Activated naive CD8-positive, alpha-beta T cell (primary cell): ENCODE data around the gene PDE2A.

ENCODE experiments used
- H3K27ac Mint-ChIP-seq: one replicate; pipeline ENCODE4 v1.8.0; 2021; ENCODE audit warnings: mixed read lengths
- H3K27me3 Mint-ChIP-seq: one replicate; pipeline ENCODE4 v1.8.0; 2021; ENCODE audit warnings: mixed read lengths
- H3K36me3 Mint-ChIP-seq: one replicate; pipeline ENCODE4 v1.8.0; 2021; ENCODE audit warnings: mixed read lengths
- H3K4me1 Mint-ChIP-seq: one replicate; pipeline ENCODE4 v1.8.0; 2021; ENCODE audit warnings: low read depth, mixed read lengths
- H3K4me3 Mint-ChIP-seq: one replicate; pipeline ENCODE4 v1.8.0; 2021; ENCODE audit warnings: mild to moderate bottlenecking, mixed read lengths
- H3K9me3 Mint-ChIP-seq: one replicate; pipeline ENCODE4 v1.8.0; 2021; ENCODE audit warnings: low read depth, mixed read lengths

PDE2A gene

GRCh38 chr11:72710278-72710677 is 36.1 kb upstream of the PDE2A start:
- Mint-ChIP-seq H3K27me3 (no peaks in the 10 kb centered on the region), H3K9me3 (no peaks in the 10 kb centered on the region), H3K4me3 (no peak overlapping the region), H3K27ac (no peak overlapping the region), H3K4me1 (peaks cover 8% of the 10 kb centered on the region), H3K36me3 (peaks cover 2% of the 10 kb centered on the region)

- Mint-ChIP-seq H3K36me3 (peaks cover 2% of the 10 kb centered on the region), H3K9me3 (no peaks in the 10 kb centered on the region), H3K4me3 (no peak overlapping the region), H3K4me1 (peaks cover 3% of the 10 kb centered on the region), H3K27ac (no peak overlapping the region), H3K27me3 (no peaks in the 10 kb centered on the region)
These were observed 35.4 kb upstream of the PDE2A start for GRCh38 chr11:72709478-72710238.

- Mint-ChIP-seq H3K4me3 (no peak overlapping the region), H3K4me1 (no peaks in the 10 kb centered on the region), H3K36me3 (peaks cover 2% of the 10 kb centered on the region), H3K27me3 (no peaks in the 10 kb centered on the region), H3K27ac (no peak overlapping the region), H3K9me3 (no peaks in the 10 kb centered on the region)
These were observed 32.8 kb upstream of the PDE2A start for GRCh38 chr11:72707032-72707431.

GRCh38 chr11:72706579-72706978 is 32.4 kb upstream of the PDE2A start:
- Mint-ChIP-seq H3K4me1 (no peaks in the 10 kb centered on the region), H3K4me3 (no peak overlapping the region), H3K9me3 (no peaks in the 10 kb centered on the region), H3K27ac (no peak overlapping the region), H3K36me3 (peaks cover 2% of the 10 kb centered on the region), H3K27me3 (no peaks in the 10 kb centered on the region)

GRCh38 chr11:72705442-72706365 is 31.5 kb upstream of the PDE2A start:
- Mint-ChIP-seq H3K9me3 (no peaks in the 10 kb centered on the region), H3K4me1 (no peaks in the 10 kb centered on the region), H3K27me3 (no peaks in the 10 kb centered on the region), H3K27ac (no peak overlapping the region), H3K36me3 (peaks cover 2% of the 10 kb centered on the region), H3K4me3 (no peak overlapping the region)

GRCh38 chr11:72704783-72705265 is 30.6 kb upstream of the PDE2A start:
- Mint-ChIP-seq H3K27ac (no peak overlapping the region), H3K27me3 (no peaks in the 10 kb centered on the region), H3K4me1 (no peaks in the 10 kb centered on the region), H3K9me3 (no peaks in the 10 kb centered on the region), H3K36me3 (peaks cover 2% of the 10 kb centered on the region), H3K4me3 (no peak overlapping the region)

- no peaks in the 10 kb centered on the region for H3K27me3 Mint-ChIP-seq
- no peaks in the 10 kb centered on the region for H3K9me3 Mint-ChIP-seq
- H3K36me3 Mint-ChIP-seq: peaks cover 2% of the 10 kb centered on the region
- no peak overlapping the region for H3K4me3 Mint-ChIP-seq
- no peaks in the 10 kb centered on the region for H3K4me1 Mint-ChIP-seq
- no peak overlapping the region for H3K27ac Mint-ChIP-seq
These were observed 30.0 kb upstream of the PDE2A start for GRCh38 chr11:72704028-72704782.

GRCh38 chr11:72703267-72704008 is 29.2 kb upstream of the PDE2A start:
- Mint-ChIP-seq H3K4me1 (no peaks in the 10 kb centered on the region), H3K27me3 (no peaks in the 10 kb centered on the region), H3K27ac (no peak overlapping the region), H3K36me3 (peaks cover 2% of the 10 kb centered on the region), H3K9me3 (no peaks in the 10 kb centered on the region), H3K4me3 (no peak overlapping the region)

GRCh38 chr11:72702577-72703241 is 28.5 kb upstream of the PDE2A start:
- H3K27me3 Mint-ChIP-seq: no peaks in the 10 kb centered on the region
- H3K4me3 Mint-ChIP-seq: no peak overlapping the region
- no peak overlapping the region for H3K27ac Mint-ChIP-seq
- H3K9me3 Mint-ChIP-seq: no peaks in the 10 kb centered on the region
- H3K4me1 Mint-ChIP-seq: no peaks in the 10 kb centered on the region
- H3K36me3 Mint-ChIP-seq: peaks cover 2% of the 10 kb centered on the region

- Mint-ChIP-seq H3K27ac (no peak overlapping the region), H3K9me3 (no peaks in the 10 kb centered on the region), H3K27me3 (no peaks in the 10 kb centered on the region), H3K4me3 (no peak overlapping the region), H3K4me1 (no peaks in the 10 kb centered on the region), H3K36me3 (peaks cover 2% of the 10 kb centered on the region)
These were observed 27.9 kb upstream of the PDE2A start for GRCh38 chr11:72702096-72702495.

- no peaks in the 10 kb centered on the region for H3K9me3 Mint-ChIP-seq
- H3K4me1 Mint-ChIP-seq: no peaks in the 10 kb centered on the region
- peaks cover 2% of the 10 kb centered on the region for H3K36me3 Mint-ChIP-seq
- no peak overlapping the region for H3K27ac Mint-ChIP-seq
- H3K4me3 Mint-ChIP-seq: no peak overlapping the region
- H3K27me3 Mint-ChIP-seq: no peaks in the 10 kb centered on the region
These were observed 27.2 kb upstream of the PDE2A start for GRCh38 chr11:72701466-72701865.

- H3K27me3 Mint-ChIP-seq: no peaks in the 10 kb centered on the region
- no peak overlapping the region for H3K27ac Mint-ChIP-seq
- no peaks in the 10 kb centered on the region for H3K9me3 Mint-ChIP-seq
- no peaks in the 10 kb centered on the region for H3K4me1 Mint-ChIP-seq
- no peak overlapping the region for H3K4me3 Mint-ChIP-seq
- H3K36me3 Mint-ChIP-seq: peaks cover 2% of the 10 kb centered on the region
These were observed 25.9 kb upstream of the PDE2A start for GRCh38 chr11:72700146-72700545.

- Mint-ChIP-seq H3K9me3 (no peaks in the 10 kb centered on the region), H3K4me3 (no peak overlapping the region), H3K27ac (no peak overlapping the region), H3K27me3 (no peaks in the 10 kb centered on the region), H3K36me3 (peaks cover 6% of the 10 kb centered on the region), H3K4me1 (no peaks in the 10 kb centered on the region)
These were observed 23.6 kb upstream of the PDE2A start for GRCh38 chr11:72697814-72698213.
